Activated CD8-positive, alpha-beta memory T cell treated with anti-CD3 and anti-CD28 coated beads, Interleukin-2, amount 50 U/mL, for 1 hour (primary cell): Measurements from ENCODE around the gene FXYD3.

Experiments
- DNase-seq: peaks from one replicate; pipeline ENCODE4 v3.0.0-alpha.2; 2020; ENCODE audit errors: extremely low read depth

The FXYD3 gene

DNA sequence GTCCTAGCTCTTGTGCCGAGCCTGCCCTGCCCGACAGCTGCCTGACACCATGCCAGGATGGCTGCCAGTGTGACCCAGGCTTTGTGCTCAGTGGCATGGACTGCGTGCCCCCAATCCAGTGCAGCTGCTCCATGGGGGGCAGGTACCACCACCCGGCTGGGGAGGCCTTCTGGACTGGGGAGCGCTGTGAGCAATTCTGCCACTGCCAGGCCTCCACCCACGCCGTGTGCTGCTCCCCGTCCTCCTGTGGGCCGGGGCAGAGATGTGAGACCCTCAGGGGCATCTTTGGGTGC is 9.4 kb upstream of the FXYD3 start:
- no peak for DNase-seq

GRCh38 chr19:35106898-35107541 is 8.6 kb upstream of the FXYD3 start:
- DNase-seq: no peak

DNA sequence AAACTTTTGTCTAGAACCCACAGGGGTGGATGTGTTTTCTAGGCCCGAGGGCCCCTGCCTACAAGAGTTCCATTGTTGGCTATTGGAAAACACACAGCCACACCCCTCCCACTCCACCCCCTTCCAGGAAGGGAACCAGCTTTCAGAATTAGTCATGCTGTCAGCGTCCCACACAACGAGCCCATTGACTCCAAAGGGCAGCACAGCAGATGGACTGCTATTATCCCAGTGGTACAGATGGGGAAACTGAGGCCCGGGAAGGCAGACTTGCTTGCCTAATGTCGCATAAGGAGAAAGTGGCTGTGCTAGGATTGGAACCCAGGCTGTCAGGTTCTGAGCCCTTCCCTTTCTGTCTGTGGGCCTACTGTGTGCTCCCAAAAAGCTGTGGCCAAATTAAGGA is 8.1 kb upstream of the FXYD3 start:
- DNase-seq: no peak

GRCh38 chr19:35108730-35109129 is 6.9 kb upstream of the FXYD3 start:
- DNase-seq: no peak

- no peak for DNase-seq
These were observed 6.1 kb upstream of the FXYD3 start for GRCh38 chr19:35109395-35110112.

DNA sequence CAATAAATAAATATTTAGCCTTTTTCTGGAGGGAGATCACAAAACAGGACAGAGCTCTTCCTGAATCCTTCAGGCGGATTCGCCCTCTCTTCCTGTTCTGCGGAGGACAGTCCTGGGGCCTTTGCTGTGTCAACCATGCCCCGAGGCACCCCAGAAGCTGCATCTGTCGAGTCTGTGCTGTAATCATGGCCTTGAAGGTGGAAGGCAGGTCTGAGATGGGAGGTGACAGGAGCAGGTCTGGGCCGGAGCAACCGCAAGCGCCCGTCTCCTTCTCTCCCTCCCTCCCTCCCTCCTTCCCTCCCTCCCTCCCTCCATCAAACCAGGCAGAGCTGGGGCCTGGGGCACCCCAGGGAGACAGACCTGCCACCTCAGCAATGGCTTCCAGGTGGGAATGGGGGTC is 4.6 kb upstream of the FXYD3 start:
- no peak for DNase-seq

DNA sequence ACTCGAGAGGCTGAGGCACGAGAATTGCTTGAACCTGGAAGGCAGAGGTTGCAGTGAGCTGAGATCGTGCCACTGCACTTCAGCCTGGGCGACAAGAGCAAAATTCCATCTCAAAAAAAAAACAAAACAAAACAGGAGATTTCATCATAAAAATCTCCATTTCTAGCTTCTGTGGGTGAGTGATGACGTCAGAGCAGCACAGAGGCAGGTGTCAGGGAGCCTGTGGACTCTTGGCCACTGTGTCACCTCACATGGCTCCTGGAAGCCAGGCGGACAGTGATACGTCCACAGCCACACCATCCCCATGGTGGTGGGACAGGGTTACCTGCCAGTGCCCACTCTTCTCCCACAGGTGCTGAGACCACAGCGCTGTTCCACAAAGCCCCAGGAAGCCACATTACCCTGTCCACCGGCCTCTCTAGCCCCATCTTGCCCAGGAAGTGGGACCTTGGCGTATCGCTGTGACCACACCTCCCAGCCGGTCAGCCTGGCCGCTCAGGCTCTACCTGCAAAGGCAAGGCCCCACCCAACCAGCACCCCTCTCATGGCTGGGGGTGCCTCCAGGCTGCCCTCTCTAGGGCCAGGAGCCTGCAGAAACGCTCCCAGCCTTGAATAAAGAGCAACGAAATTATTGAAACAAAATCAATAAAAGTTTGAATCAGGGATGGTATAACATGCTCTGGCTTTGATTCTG is 2.5 kb upstream of the FXYD3 start:
- no peak for DNase-seq

DNA sequence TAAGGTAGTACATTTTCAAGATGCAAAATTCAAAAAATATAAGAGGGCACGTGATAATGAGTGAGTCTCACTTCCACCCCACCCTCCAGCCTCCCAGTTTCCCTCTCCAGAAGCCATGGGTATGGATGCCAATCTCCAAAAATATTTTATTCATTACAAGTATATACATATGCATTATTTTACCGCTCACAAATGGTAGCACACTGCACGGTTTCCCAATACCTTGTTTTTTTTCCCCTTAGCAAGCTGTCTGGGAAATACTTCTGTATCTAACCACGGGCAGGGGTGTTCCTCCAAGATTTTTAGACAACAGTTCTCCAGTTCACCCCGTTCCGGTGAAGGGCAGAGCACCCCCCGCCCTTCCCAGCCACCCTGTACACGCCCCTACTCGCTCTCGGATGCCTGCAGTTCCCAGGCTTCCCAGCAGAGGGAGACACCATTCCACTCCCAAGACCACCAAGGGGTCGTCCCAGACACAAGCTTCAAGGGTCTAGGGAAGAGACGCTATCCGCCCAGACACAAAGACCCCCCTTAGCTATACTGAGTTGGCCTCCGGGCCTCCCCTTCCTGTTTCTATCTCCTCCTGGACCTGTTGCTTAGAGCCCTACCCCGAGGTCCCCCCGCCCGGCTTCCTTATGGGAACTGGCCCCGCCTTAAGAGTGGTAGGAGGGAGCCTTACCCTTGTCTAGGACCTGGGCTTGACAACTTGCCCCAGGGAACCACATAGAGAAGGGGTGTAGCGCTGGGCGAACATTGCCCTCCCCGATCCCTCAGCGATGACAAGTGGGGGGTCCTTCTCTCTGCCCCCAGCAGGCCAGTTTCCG is 1.1 kb upstream of the FXYD3 start:
- DNase-seq: no peak

DNA sequence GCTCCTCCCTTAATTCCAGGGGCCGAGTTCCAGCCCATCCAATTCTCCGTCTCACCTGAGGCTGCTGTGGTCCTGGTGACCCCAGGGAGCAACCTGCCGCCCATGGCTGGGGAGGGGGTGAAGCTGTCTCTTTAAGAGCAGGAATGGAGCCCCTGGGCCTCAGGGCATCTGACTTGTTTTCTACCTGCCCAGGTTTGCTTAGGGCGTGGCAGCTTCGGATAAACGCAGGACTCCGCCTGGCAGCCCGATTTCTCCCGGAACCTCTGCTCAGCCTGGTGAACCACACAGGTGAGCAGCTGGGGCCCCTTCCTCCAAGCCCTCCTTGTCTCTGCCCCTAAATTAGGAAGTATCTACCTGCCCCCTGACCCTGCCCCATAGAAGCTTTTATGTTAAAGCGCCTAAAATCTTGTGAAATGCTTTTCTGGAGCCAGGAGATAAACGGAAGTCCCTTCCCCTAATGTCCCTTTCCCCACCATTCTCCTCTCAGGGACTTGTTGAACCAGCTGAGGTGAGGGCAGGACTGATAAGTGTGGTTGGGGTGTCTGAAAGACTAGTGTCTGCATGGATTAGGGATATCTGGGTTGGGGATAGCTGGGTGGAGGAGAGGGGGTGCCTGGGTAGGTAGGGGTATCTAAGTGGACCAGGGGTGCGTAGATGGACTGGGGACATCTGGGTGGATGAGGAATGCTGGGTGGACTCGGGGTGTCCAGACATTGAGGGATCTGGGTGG is 614 bp downstream of the FXYD3 start:
- DNase-seq: no peak

- no peak for DNase-seq
These were observed 1.5 kb downstream of the FXYD3 start for GRCh38 chr19:35117116-35117515.

DNA sequence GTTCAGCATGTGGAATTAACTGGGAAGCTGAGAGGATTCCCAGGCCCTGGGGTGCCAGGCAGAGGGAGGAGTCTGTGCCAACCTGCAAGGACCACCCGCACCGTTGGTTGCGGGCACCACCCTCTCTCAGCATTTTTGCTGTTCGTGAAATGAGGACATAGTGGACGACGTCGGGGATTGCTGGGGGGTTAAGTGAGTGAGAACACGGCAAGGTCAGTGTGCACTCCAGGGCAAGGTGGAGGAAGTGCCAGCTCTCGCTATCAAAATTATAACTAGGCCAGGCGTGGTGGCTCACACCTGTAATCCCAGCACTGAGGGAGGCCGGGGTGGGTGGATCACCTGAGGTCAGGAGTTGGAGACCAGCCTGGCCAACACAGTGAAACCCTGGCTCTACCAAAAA is 2.2 kb downstream of the FXYD3 start:
- no peak for DNase-seq

DNA sequence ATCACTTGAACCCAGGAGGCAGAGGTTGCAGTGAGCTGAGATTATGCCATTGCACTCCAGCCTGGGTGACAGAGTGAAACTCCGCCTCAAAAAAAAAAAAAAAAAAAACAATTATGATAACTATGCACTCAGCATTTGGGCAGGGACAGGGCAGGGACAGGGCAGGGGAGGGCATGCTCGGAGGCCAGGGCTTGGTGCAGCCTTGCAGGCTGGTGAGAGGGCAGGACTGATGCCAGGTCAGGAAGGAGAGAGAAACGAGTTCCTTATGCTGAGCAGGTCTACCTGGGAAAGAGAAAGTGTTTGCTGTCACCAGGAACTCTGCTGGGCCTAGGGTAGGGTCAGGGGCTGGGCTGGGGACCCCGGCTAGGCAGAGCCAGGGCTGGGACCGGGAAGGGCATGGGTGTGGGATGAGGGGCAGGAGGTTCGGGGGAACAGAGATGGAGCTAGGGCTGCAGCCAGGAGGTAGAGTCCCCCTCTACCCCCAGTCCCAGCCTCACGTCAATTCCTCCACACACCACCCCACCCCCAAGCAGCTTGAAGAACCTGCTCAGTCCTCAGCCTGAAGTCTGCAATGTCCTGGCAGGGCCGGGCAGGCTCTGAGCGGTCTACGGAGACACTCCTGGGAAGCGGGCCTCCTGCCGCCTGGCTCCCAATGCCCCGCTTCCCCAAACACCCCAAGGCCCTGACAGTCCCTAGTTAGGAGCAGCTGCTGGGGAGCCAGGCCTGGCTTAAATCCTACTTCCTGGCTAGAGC is 2.8 kb downstream of the FXYD3 start:
- DNase-seq: no peak

GRCh38 chr19:35119091-35119490 is 3.5 kb downstream of the FXYD3 start:
- DNase-seq: no peak

GRCh38 chr19:35119578-35120155 is 4.0 kb downstream of the FXYD3 start:
- no peak for DNase-seq

DNA sequence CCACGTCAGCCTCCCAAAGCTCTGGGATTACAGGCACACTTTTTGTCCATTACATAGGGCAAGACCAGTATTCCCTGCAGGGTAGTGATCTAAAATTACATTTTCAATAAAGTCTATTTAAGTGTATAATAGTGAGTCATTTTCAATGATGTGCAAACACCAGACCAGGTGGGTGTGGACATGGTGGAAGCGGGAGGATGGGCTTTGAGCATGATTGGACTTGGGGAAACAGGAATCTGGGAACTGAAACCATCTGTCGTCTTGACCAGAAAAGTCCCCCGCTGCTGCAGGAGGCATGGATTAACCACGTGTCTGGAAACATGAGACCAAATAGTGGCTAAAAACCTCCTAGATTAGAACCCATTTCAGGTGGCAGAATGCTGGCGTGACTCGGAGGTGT is 4.9 kb downstream of the FXYD3 start:
- no peak for DNase-seq

DNA sequence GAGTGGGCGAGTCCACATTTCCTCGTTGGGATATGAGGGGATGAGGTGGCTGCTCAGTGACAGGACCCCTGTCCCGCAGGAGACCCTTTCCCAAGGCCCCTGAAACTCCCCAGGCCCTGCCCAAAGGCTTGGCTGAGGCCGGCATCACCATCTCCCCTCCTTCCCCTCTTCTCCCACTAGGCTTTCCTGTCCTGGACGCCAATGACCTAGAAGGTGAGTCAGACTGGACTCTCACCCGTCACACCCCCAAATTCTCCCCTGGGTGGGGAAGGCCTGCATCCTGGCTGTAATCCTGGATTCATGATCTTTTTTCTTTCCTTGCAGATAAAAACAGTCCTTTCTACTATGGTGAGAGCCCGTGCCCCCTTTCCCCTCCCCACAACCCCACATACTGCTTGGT is 5.3 kb downstream of the FXYD3 start:
- no peak for DNase-seq

DNA sequence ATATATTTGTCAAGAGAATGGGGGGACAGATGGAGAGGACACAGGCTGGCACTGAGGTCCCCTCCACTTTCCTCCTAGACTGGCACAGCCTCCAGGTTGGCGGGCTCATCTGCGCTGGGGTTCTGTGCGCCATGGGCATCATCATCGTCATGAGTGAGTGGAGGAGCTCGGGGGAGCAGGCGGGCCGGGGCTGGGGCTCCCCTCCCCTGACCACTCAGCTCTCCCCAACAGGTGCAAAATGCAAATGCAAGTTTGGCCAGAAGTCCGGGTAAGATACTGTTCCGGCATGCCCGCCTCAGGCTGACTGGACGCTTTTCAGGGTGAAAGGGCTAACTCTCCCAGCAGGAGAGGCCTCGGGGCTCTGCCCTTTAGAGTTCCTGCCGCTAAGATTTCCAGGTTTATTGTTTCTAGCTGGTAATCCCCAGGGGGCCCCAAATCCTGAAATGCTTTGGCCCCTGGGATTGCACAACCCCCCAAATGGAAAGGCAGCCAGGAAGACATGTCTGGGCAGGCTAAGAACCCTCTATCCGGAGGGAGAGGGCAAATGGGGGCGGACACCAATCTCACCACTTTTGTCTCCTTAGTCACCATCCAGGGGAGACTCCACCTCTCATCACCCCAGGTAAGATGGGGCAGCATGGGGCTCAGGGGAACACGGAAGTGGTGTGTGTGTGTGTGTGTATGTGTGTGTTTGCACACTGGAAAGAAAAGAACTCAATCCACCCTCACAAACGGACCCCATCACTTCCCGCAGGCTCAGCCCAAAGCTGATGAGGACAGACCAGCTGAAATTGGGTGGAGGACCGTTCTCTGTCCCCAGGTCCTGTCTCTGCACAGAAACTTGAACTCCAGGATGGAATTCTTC is 7.3 kb downstream of the FXYD3 start:
- DNase-seq: no peak

DNA sequence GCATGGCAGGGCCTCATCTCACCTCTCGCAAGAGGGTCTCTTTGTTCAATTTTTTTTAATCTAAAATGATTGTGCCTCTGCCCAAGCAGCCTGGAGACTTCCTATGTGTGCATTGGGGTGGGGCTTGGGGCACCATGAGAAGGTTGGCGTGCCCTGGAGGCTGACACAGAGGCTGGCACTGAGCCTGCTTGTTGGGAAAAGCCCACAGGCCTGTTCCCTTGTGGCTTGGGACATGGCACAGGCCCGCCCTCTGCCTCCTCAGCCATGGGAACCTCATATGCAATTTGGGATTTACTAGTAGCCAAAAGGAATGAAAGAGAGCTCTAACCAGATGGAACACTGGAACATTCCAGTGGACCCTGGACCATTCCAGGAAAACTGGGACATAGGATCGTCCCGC is 8.0 kb downstream of the FXYD3 start:
- DNase-seq: no peak

DNA sequence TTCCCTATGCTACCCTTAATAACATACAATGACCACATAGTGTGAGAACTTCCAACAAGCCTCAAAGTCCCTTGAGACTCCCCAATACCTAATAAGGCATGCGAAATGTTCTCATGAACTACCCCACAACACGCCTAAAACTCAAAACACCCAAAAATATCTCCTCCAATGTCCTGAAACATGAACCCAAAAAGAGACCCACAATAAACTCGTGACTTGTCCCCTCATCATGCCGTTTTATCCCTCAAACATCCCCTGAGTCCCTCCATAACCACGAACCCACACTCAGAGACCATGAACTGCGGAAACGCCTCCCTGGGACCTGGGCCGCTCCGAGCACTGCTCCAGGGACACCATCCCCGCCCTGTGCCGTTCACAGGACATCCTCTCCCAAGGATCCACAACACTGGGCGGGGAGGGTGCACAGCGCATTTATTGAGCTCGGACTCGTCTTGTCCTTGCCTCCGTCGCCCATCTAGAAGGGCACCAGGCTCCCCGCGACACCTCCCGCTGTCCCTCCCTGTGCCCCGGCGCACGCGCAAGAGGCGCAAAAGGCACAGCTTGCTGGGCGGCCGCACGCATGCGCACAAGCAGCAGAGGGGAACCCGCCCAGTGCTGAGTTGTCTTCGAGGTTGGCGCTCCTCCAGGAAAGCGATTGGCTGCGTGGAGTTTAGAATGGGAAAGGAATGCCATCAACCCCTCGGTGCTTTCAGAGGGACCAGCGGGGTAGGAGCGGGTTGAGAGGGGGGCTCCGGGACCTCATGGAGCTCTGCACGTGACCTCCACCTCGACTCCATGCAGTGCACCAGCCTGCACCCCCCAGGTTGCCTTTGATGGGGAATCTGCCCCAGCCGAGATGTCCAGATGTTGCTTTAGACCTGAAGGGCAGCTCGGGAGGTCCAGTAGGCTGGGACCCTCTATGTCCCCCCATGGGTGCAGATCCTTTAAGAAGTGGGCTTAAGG is 8.8 kb downstream of the FXYD3 start:
- DNase-seq: peak; percentile 59
